NT2/D1 (cell line): ENCODE measurements around the gene RPS6KA2.

ENCODE experiments used
- DNase-seq: peaks from one replicate; pipeline ENCODE4 v3.0.0-alpha.2; 2011; ENCODE audit warnings: low read depth, low spot score
- H3K27me3 ChIP-seq: 2 replicates; pipeline ENCODE4 v1.6.0; 2011; ENCODE audit warnings: mild to moderate bottlenecking; ENCODE audit not compliant: insufficient read length, insufficient read depth
- H3K36me3 ChIP-seq: 2 replicates; pipeline ENCODE4 v1.6.1; 2011; ENCODE audit warnings: mild to moderate bottlenecking, low read length, mixed read lengths; ENCODE audit not compliant: insufficient read depth, insufficient read length
- H3K4me1 ChIP-seq: 2 replicates; pipeline ENCODE4 v1.5.1; 2011; ENCODE audit not compliant: insufficient read depth, insufficient read length
- H3K4me3 ChIP-seq: 2 replicates; pipeline ENCODE4 v1.5.1; 2011; ENCODE audit warnings: low read depth; ENCODE audit not compliant: insufficient read length
- H3K9ac ChIP-seq: 2 replicates; pipeline ENCODE4 v1.6.0; 2011; ENCODE audit warnings: low read depth; ENCODE audit not compliant: insufficient read length
- H3K9me3 ChIP-seq: 2 replicates; pipeline ENCODE4 v1.5.1; 2011; ENCODE audit warnings: mild to moderate bottlenecking, low read length; ENCODE audit not compliant: insufficient read depth
- SUZ12 ChIP-seq: IDR thresholded peaks from 2 replicates; pipeline ENCODE4 v1.6.1; 2011; ENCODE audit not compliant: insufficient read length, insufficient read depth; ENCODE audit errors: extremely low read depth
- YY1 ChIP-seq: IDR thresholded peaks from 2 replicates; pipeline ENCODE4 v1.6.1; 2011; ENCODE audit not compliant: insufficient read length, insufficient read depth
- ZNF274 ChIP-seq: IDR thresholded peaks from 2 replicates; pipeline ENCODE4 v1.6.1; 2011; ENCODE audit warnings: mild to moderate bottlenecking, low read depth, low read length

The RPS6KA2 gene

DNA sequence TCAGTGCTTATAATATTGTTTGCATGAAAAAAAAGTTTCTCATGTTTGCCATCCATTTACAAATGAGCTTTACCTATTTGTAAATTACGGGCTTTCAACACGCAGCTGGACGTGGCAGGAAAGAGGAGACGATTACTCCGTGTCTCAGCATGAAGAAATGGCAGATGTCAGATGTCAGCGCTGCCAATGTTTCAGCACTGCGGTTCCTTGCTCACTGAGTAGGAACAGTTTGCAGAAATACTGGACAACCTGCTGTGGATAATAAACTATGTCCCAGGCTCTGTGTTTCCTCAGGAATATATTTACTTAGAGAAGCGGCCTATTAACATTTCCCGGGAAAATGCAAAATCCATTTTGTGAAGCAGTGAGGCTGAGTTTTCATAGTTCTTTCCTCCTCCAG, 63.2 kb downstream of the RPS6KA2 start:
- no peaks in the 10 kb centered on the region for H3K9me3 ChIP-seq
- H3K27me3 ChIP-seq: no peaks in the 10 kb centered on the region
- H3K4me1 ChIP-seq: no peaks in the 10 kb centered on the region
- TF ChIP-seq YY1: no peak
- H3K4me3 ChIP-seq: no peak overlapping the region
- DNase-seq: no peak
- no peaks in the 10 kb centered on the region for H3K36me3 ChIP-seq
- H3K9ac ChIP-seq: no peak overlapping the region

DNA sequence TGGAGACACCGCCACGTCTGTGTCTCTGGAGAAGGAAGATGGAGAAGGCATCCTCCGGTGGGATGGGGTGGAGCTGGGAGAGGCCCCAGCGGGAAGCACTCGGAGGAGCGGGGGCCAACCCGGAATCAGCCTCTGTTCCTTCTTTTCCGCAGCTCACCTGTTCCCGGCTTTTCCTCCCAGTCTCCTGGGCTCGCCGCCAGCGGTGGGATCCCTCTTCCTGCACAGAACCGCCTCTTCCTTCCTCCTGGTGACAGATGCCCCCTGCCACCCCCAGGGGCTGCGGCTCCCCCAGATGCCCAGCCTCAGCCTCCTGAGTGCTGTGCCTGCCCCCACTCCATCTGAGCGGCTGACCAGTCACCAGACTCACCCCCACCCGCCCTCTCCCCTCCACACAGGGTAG, 63.9 kb downstream of the RPS6KA2 start:
- Histone ChIP-seq H3K9ac (no peak overlapping the region), H3K4me3 (no peak overlapping the region), H3K27me3 (no peaks in the 10 kb centered on the region), H3K36me3 (no peaks in the 10 kb centered on the region), H3K9me3 (no peaks in the 10 kb centered on the region), H3K4me1 (no peaks in the 10 kb centered on the region)
- TF ChIP-seq YY1: no peak
- no peak for DNase-seq

DNA sequence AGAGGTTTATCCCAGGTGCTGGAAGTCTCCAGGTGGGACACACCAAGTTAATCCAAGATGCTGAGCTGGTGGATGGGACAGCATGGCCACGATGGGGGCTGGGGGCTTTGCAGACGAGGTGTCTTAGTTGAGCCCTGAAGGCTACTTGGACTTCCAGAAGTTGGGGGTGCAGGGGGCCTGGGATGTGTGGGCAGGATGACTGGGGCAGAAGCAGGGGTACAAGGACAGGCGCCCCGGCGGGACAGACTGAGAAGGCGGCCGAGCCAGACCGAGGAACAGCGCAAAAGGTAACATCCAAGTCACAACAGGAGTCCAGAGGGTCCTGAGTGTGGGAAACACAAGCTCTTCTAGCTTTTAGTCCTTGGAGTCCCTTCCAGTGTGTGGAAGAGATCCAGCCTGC, 64.3 kb downstream of the RPS6KA2 start:
- Histone ChIP-seq H3K9ac (no peak overlapping the region), H3K4me1 (no peaks in the 10 kb centered on the region), H3K4me3 (no peak overlapping the region), H3K27me3 (no peaks in the 10 kb centered on the region), H3K36me3 (no peaks in the 10 kb centered on the region), H3K9me3 (no peaks in the 10 kb centered on the region)
- no peak for DNase-seq
- TF ChIP-seq ZNF274 (no peak), YY1 (no peak), SUZ12 (no peak)

DNA sequence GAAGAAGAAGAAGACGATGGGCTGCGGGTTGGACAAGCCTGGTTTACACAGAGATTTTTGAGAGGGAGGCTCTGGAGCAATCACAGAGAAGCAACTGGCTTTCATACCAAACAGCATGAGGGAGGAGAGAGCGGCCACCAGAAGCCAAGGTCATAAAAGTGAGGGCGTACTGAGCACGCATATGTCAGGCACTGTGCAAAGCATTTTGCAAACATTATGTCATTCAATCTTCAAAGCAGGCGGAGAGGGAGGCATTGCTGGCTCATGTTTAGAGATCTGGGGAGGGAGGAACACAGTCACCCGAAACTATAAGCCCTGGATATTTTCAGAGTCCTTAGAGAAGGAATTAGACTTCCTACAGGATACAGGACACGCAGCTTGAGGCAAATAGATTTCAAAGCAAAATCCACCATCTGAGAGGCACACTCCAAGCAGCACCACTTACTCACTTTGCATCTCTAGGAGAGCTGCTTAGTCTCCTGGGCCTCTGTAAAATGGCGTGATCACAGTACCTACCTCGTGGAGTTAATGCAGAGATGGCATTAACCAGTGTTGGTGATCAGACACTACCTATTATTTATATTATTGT, 65.2 kb downstream of the RPS6KA2 start:
- H3K4me1 ChIP-seq: no peaks in the 10 kb centered on the region

DNA sequence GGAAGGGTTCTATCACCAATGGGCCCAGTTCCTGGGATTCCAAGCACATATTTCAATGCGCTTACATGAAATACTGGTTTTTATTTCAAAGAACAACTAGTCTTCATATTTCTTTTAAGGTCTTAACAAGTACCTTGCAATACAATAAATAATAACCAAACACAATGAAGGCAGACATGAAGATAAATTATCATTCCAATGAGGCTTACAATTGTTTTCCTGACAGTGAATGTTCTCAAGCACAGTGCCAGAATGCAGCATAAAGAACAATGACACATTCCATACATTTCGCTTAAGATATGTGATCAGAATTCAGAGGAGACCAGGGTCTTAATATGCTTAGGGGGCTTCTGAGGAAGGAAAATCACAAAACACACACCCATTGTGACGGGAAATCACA, 66.8 kb downstream of the RPS6KA2 start:
- Histone ChIP-seq H3K9ac (no peak overlapping the region), H3K9me3 (no peaks in the 10 kb centered on the region), H3K4me1 (no peaks in the 10 kb centered on the region), H3K27me3 (no peaks in the 10 kb centered on the region), H3K4me3 (no peak overlapping the region), H3K36me3 (no peaks in the 10 kb centered on the region)
- TF ChIP-seq YY1 (no peak), SUZ12 (no peak), ZNF274 (no peak)
- DNase-seq: no peak

More for the DNA sequence above, 65.2 kb downstream of the RPS6KA2 start:
- Histone ChIP-seq H3K9ac (no peak overlapping the region), H3K27me3 (no peaks in the 10 kb centered on the region), H3K36me3 (no peaks in the 10 kb centered on the region), H3K4me3 (no peak overlapping the region), H3K9me3 (no peaks in the 10 kb centered on the region)
- no peak for TF ChIP-seq ZNF274
- TF ChIP-seq SUZ12: no peak
- no peak for DNase-seq

DNA sequence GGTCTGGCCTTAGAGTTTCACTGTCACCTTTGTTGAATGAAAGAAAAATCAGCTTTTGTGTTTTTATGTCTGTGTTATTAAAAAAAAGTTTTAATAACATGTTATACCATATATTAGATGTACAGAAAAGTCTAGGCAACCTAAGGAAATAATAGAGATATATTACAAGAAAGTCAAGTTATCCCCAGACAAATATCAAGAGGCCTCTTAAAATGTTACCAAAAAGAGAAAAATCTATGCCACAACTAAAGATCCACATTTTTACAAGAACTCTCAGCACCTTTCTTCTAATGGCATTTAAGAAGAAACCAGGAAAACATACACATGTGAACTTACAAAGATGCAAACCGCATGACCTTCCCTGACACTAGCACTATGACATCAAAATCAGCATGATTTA, 67.4 kb downstream of the RPS6KA2 start:
- TF ChIP-seq SUZ12 (no peak), YY1 (no peak), ZNF274 (no peak)
- Histone ChIP-seq H3K36me3 (no peaks in the 10 kb centered on the region), H3K4me3 (no peak overlapping the region), H3K9me3 (no peaks in the 10 kb centered on the region), H3K27me3 (no peaks in the 10 kb centered on the region), H3K4me1 (no peaks in the 10 kb centered on the region), H3K9ac (no peak overlapping the region)
- no peak for DNase-seq

DNA sequence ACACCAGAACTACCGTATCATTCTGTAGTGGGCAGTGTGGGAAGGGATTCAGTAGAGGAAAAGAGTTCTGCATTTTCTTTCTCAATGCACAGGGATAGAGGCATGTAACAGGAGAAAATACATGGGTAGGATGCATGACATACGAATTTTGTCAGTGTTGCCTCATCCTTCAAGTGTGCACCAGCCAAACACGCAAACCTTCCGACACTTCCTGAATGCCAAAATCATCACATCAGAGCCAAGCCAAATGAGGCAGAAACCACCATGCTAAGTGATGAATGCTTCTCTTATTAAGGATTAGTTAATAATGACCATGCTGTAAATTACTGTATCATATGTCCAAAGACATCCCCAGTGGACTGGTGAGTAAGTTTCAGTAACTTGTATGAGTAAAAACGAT, 67.8 kb downstream of the RPS6KA2 start:
- no peaks in the 10 kb centered on the region for H3K9me3 ChIP-seq
- TF ChIP-seq ZNF274 (no peak), SUZ12 (no peak), YY1 (no peak)
- H3K27me3 ChIP-seq: no peaks in the 10 kb centered on the region
- no peak for DNase-seq
- H3K4me1 ChIP-seq: no peaks in the 10 kb centered on the region
- H3K36me3 ChIP-seq: no peaks in the 10 kb centered on the region
- H3K4me3 ChIP-seq: no peak overlapping the region
- H3K9ac ChIP-seq: no peak overlapping the region
